GM23338 (cell line): ENCODE data around the gene ST6GALNAC3. TPM values are rescaled to one million over a fixed set of nuclear protein-coding genes. Genes with fewer than 3 reads are reported as not detected.

Experiments
- ATAC-seq: fragments of 200-7000 bp; cut with Tn5 transposase; 3 replicates; pipeline ENCODE4 v1.9.1; 2020
- DNase-seq: peaks from one replicate; pipeline ENCODE4 v3.0.0-alpha.2; 2015; ENCODE audit warnings: low spot score
- H2AFZ ChIP-seq: fragments of 200-600 bp; sonication (generic); 2 replicates; pipeline ENCODE4 v1.8.0; 2016; ENCODE audit warnings: antibody characterized with exemption, mild to moderate bottlenecking, moderate library complexity
- H3F3A ChIP-seq: fragments of 200-600 bp; sonication (generic); replicated peaks from 2 replicates; pipeline ENCODE4 v1.8.0; 2017; ENCODE audit warnings: antibody characterized with exemption, mixed run types, low read depth
- H3K27ac ChIP-seq: fragments of 200-600 bp; sonication (generic); 2 replicates; pipeline ENCODE4 v1.6.1; 2016; ENCODE audit warnings: low read depth
- H3K27me3 ChIP-seq: fragments of 200-600 bp; sonication (generic); 2 replicates; pipeline ENCODE4 v1.8.0; 2016; ENCODE audit warnings: mild to moderate bottlenecking, mixed run types, moderate library complexity; ENCODE audit not compliant: insufficient read depth
- H3K36me3 ChIP-seq: fragments of 200-600 bp; sonication (generic); 2 replicates; pipeline ENCODE4 v1.8.0; 2016; ENCODE audit warnings: mild to moderate bottlenecking; ENCODE audit not compliant: insufficient read depth
- H3K4me1 ChIP-seq: fragments of 200-600 bp; sonication (generic); 2 replicates; pipeline ENCODE4 v1.8.0; 2016; ENCODE audit warnings: mild to moderate bottlenecking, moderate library complexity; ENCODE audit not compliant: insufficient read depth
- H3K4me2 ChIP-seq: fragments of 200-600 bp; sonication (generic); 2 replicates; pipeline ENCODE4 v1.7.1; 2017; ENCODE audit warnings: mixed run types
- H3K4me3 ChIP-seq: fragments of 200-600 bp; sonication (generic); 2 replicates; pipeline ENCODE4 v1.6.1; 2016; ENCODE audit warnings: mixed run types
- H3K79me2 ChIP-seq: fragments of 200-600 bp; sonication (generic); replicated peaks from 2 replicates; pipeline ENCODE4 v1.8.0; 2017; ENCODE audit warnings: mild to moderate bottlenecking; ENCODE audit not compliant: insufficient read depth
- H3K9me2 ChIP-seq: fragments of 200-600 bp; sonication (generic); 2 replicates; pipeline ENCODE4 v1.8.0; 2017; ENCODE audit not compliant: insufficient read depth
- H4K20me1 ChIP-seq: fragments of 200-600 bp; sonication (generic); replicated peaks from 2 replicates; pipeline ENCODE4 v1.8.0; 2017; ENCODE audit warnings: mild to moderate bottlenecking; ENCODE audit not compliant: insufficient read depth
- H3K27ac Mint-ChIP-seq: 2 replicates; pipeline ENCODE4 v1.8.0; 2020; ENCODE audit warnings: inconsistent platforms, mild to moderate bottlenecking, moderate library complexity, mixed read lengths
- H3K27me3 Mint-ChIP-seq: 3 replicates; pipeline ENCODE4 v1.8.0; 2022; ENCODE audit warnings: low read depth, mild to moderate bottlenecking, moderate library complexity, mixed read lengths, inconsistent platforms; ENCODE audit not compliant: insufficient read depth, poor library complexity
- H3K36me3 Mint-ChIP-seq: 3 replicates; pipeline ENCODE4 v1.8.0; 2021; ENCODE audit warnings: low read depth, mild to moderate bottlenecking, inconsistent platforms, moderate library complexity, mixed read lengths
- H3K4me1 Mint-ChIP-seq: 3 replicates; pipeline ENCODE4 v1.8.0; 2020; ENCODE audit warnings: mild to moderate bottlenecking, inconsistent platforms, mixed read lengths
- H3K4me3 Mint-ChIP-seq: 3 replicates; pipeline ENCODE4 v1.8.0; 2021; ENCODE audit warnings: moderate library complexity, mild to moderate bottlenecking, inconsistent platforms, mixed read lengths
- H3K9me3 Mint-ChIP-seq: 3 replicates; pipeline ENCODE4 v1.8.0; 2020; ENCODE audit warnings: moderate library complexity, mild to moderate bottlenecking, inconsistent platforms, mixed read lengths
- CREB1 ChIP-seq: fragments of 250-450 bp; sonication (Bioruptor Pico); IDR thresholded peaks from 2 replicates; pipeline ENCODE4 v1.5.0; 2020; ENCODE audit warnings: low read depth, mild to moderate bottlenecking, moderate library complexity
- CTCF ChIP-seq, 2 experiments: fragments of 200-600 bp in 1 of 2; sonication (generic) in 1 of 2; conservative IDR thresholded peaks; 2 replicates each; pipeline versions ENCODE4 v1.5.1 to v1.6.1; 2016 to 2017; ENCODE audit warnings: antibody characterized with exemption in 2 of 2, low read depth in 2 of 2, mild to moderate bottlenecking in 2 of 2, moderate library complexity in 1 of 2
- ETS1 ChIP-seq: IDR thresholded peaks from 2 replicates; pipeline ENCODE4 v1.6.1; 2016; ENCODE audit warnings: antibody characterized with exemption
- JUNB ChIP-seq: IDR thresholded peaks from one replicate; pipeline ENCODE4 v1.6.1; 2016; ENCODE audit warnings: antibody characterized with exemption; ENCODE audit not compliant: unreplicated experiment
- NANOG ChIP-seq: IDR thresholded peaks from 2 replicates; pipeline ENCODE4 v1.6.1; 2016; ENCODE audit warnings: antibody characterized with exemption, borderline replicate concordance
- POLR2AphosphoS5 ChIP-seq: IDR thresholded peaks from 2 replicates; pipeline ENCODE4 v1.6.1; 2016; ENCODE audit warnings: antibody characterized with exemption, low read depth
- REST ChIP-seq: IDR thresholded peaks from one replicate; pipeline ENCODE4 v1.6.1; 2018; ENCODE audit warnings: antibody characterized with exemption; ENCODE audit not compliant: unreplicated experiment
- ZNF331 ChIP-seq: fragments of 250-450 bp; sonication (Bioruptor Pico); IDR thresholded peaks from 2 replicates; pipeline ENCODE4 v1.5.0; 2020; ENCODE audit warnings: low read depth, mild to moderate bottlenecking, moderate library complexity
- ZNF462 ChIP-seq: fragments of 250-450 bp; sonication (Bioruptor Pico); IDR thresholded peaks from 2 replicates; pipeline ENCODE4 v1.5.0; 2020; ENCODE audit warnings: mild to moderate bottlenecking, moderate library complexity
- polyA plus RNA-seq: library from polyadenylated mRNA; unstranded; fragments of >200 nt; fragmentation: Nextera tagmentation; extraction: Ambion mirVana; gene quantifications from 2 replicates; pipeline ENCODE4 v1.2.1, GENCODE V29; 2016
- total RNA-seq: library from RNA; depleted of rRNA; stranded (reverse); fragments of >200 nt; shearing (Covaris generic); gene quantifications from 2 replicates; pipeline ENCODE4 v1.2.3, GENCODE V29; 2014

Gene ST6GALNAC3
- total and polyA plus RNA-seq, 2 experiments from 2014 or later, result 4.7 to 11.6 TPM

GRCh38 chr1:76274302-76274701 lies 199.8 kb downstream of the ST6GALNAC3 start (continued):
- TF ChIP-seq ETS1, result no peak
- no peak for TF ChIP-seq CREB1
- TF ChIP-seq NANOG, result no peak
- no peak for TF ChIP-seq POLR2AphosphoS5
- TF ChIP-seq CTCF (conservative IDR thresholded peaks at IDR 0.05; ENCODE audit: low read depth in 2 of 2), result no peak

- Histone ChIP-seq H3K36me3 (no peaks in the 10 kb centered on the region), H2AFZ (no peak overlapping the region), H3K4me2 (no peak overlapping the region), H3K27ac (no peak overlapping the region), H3K79me2 (no peaks in the 10 kb centered on the region), H4K20me1 (no peaks in the 10 kb centered on the region), H3K9me2 (no peaks in the 10 kb centered on the region), H3K4me1 (no peaks in the 10 kb centered on the region), H3K27me3 (no peaks in the 10 kb centered on the region), H3F3A (no peaks in the 10 kb centered on the region), H3K4me3 (no peak overlapping the region)
- ATAC-seq (no peak), DNase-seq (no peak)
- no peaks in the 10 kb centered on the region for H3K36me3 Mint-ChIP-seq
- no peak overlapping the region for H3K4me3 Mint-ChIP-seq
- H3K27me3 Mint-ChIP-seq, result no peaks in the 10 kb centered on the region
- H3K9me3 Mint-ChIP-seq, result no peaks in the 10 kb centered on the region
- peaks cover 16% of the 10 kb centered on the region for H3K4me1 Mint-ChIP-seq
- no peak overlapping the region for H3K27ac Mint-ChIP-seq
- TF ChIP-seq ZNF331 (CRISPR knock-in tag), result no peak
- no peak for TF ChIP-seq ZNF462
- no peak for TF ChIP-seq CTCF (conservative IDR thresholded peaks at IDR 0.05; ENCODE audit: low read depth in 2 of 2)
- no peak for TF ChIP-seq NANOG
- TF ChIP-seq JUNB, result no peak
- TF ChIP-seq CREB1, result no peak
- TF ChIP-seq REST, result no peak
Measured at GRCh38 chr1:76274718-76275117, 200.2 kb downstream of the ST6GALNAC3 start.
